OCI-LY7 (cell line): ENCODE data around the gene ATP11C. TPM values are rescaled to one million over a fixed set of nuclear protein-coding genes. Genes with fewer than 3 reads are reported as not detected.

ENCODE experiments used
- BruUV-seq: library from RNA; stranded (reverse); fragments of 400-500 nt; replicated peaks from 2 replicates; lab custom pipeline; 2021; lab: Mats Ljungman, UMichigan
- CTCF ChIA-PET: fragments of 300-600 bp; sonication (Branson Sonifier 250); formaldehyde crosslinking; loops from one replicate; lab custom pipeline; 2022; ENCODE audit warnings: antibody characterized with exemption; ENCODE audit not compliant: unreplicated experiment; lab: Charles Lee
- POLR2A ChIA-PET: fragments of 300-600 bp; sonication (Branson Sonifier 250); formaldehyde crosslinking; loops from one replicate; lab custom pipeline; 2022; ENCODE audit warnings: antibody characterized with exemption; lab: Charles Lee
- DNase-seq: peaks from one replicate; pipeline ENCODE4 v3.0.0-alpha.2; 2015; ENCODE audit warnings: low spot score
- H2AFZ ChIP-seq: fragments of 200-600 bp; sonication (generic), shearing (Covaris generic); 2 replicates; pipeline ENCODE4 v1.6.1; 2014; ENCODE audit warnings: mild to moderate bottlenecking, antibody characterized with exemption, low read length, moderate library complexity
- H3K27ac ChIP-seq: fragments of 200-600 bp; sonication (generic); 2 replicates; pipeline ENCODE4 v1.5.1; 2014; ENCODE audit warnings: mixed run types, low read depth, mild to moderate bottlenecking, moderate library complexity, low read length, inconsistent platforms; ENCODE audit not compliant: poor library complexity, severe bottlenecking
- H3K36me3 ChIP-seq: fragments of 200-600 bp; sonication (generic); 2 replicates; pipeline ENCODE4 v1.6.1; 2014; ENCODE audit warnings: mild to moderate bottlenecking, antibody characterized with exemption, low read length, moderate library complexity, mixed read lengths; ENCODE audit not compliant: insufficient read depth
- H3K4me1 ChIP-seq: fragments of 200-600 bp; sonication (generic); 2 replicates; pipeline ENCODE4 v1.5.1; 2014; ENCODE audit warnings: mild to moderate bottlenecking, low read length; ENCODE audit not compliant: insufficient read depth, poor library complexity, severe bottlenecking
- H3K4me2 ChIP-seq: fragments of 200-600 bp; sonication (generic); 2 replicates; pipeline ENCODE4 v1.6.1; 2014; ENCODE audit warnings: mild to moderate bottlenecking, low read length
- H3K4me3 ChIP-seq: fragments of 200-600 bp; sonication (generic); 2 replicates; pipeline ENCODE4 v1.5.1; 2014; ENCODE audit warnings: mild to moderate bottlenecking, low read depth, low read length; ENCODE audit not compliant: poor library complexity, severe bottlenecking
- H3K79me2 ChIP-seq: fragments of 200-600 bp; sonication (generic); 2 replicates; pipeline ENCODE4 v1.6.1; 2016; ENCODE audit warnings: low read depth, mild to moderate bottlenecking, low read length, moderate library complexity, mixed read lengths; ENCODE audit not compliant: insufficient read depth
- H3K9me2 ChIP-seq: fragments of 200-600 bp; sonication (generic); 2 replicates; pipeline ENCODE4 v1.6.1; 2016; ENCODE audit warnings: mild to moderate bottlenecking, low read length, mixed read lengths; ENCODE audit not compliant: insufficient read depth
- H3K9me3 ChIP-seq: fragments of 200-600 bp; sonication (generic); 2 replicates; pipeline ENCODE4 v1.6.1; 2014; ENCODE audit warnings: mild to moderate bottlenecking, mixed run types, low read length, mixed read lengths
- H4K20me1 ChIP-seq: fragments of 200-600 bp; sonication (generic); 2 replicates; pipeline ENCODE4 v1.6.1; 2014; ENCODE audit warnings: mild to moderate bottlenecking, antibody characterized with exemption, low read length, moderate library complexity, mixed read lengths; ENCODE audit not compliant: insufficient read depth
- EZH2phosphoT487 ChIP-seq: fragments of 200-600 bp; sonication (generic); IDR thresholded peaks from 2 replicates; pipeline ENCODE4 v1.6.1; 2018; ENCODE audit warnings: low read depth, borderline replicate concordance, mild to moderate bottlenecking, mixed run types, antibody characterized with exemption, low read length, moderate library complexity, mixed read lengths
- intact Hi-C: fragments of 100-400 bp; cut with micrococcal nuclease; formaldehyde crosslinking; loops from one replicate; pipeline ENCODE4 v1.10.0; 2022; ENCODE audit not compliant: unreplicated experiment
- total RNA-seq, 2 experiments: library from RNA; depleted of rRNA in 1 of 2; stranded (reverse); fragments of >200 nt in 1 of 2; shearing (Covaris generic) in 1 of 2; gene quantifications; 2 replicates each; pipeline ENCODE4 v1.2.3, GENCODE V29; 2014 to 2022
- TF ChIP-seq, protein P1 (sequence below): fragments of 200-600 bp; sonication (generic); conservative IDR thresholded peaks from 2 replicates; pipeline ENCODE4 v1.5.1; 2014; ENCODE audit warnings: mild to moderate bottlenecking, antibody characterized with exemption, low read length, moderate library complexity, mixed read lengths

ATP11C gene
- total RNA-seq, 2 experiments from 2014 or later, result 20.9 to 25.2 TPM

DNA sequence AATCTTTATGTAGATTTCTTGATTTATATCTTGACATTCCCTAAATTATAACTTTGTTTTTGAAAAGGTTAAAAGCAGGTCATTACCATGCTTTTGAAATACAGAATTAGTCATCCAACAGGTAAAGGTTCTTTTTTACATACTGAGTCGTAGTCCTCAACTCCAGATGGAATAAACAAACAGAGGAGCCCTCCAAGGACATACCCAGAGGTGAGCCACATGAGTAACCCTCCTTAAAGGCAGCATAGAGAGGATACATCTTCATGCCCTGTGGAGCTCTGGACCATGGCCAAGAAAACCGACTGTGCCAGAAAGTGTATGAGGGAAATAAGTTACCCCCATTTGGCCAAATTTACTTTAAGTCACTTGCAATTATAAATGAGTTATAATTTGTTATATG is 129.6 kb downstream of the ATP11C start:
- CTCF ChIA-PET, result no interaction called here
- H3K4me2 ChIP-seq, result no peak overlapping the region
- no peak for TF ChIP-seq EZH2phosphoT487
- TF ChIP-seq, protein P1, sequence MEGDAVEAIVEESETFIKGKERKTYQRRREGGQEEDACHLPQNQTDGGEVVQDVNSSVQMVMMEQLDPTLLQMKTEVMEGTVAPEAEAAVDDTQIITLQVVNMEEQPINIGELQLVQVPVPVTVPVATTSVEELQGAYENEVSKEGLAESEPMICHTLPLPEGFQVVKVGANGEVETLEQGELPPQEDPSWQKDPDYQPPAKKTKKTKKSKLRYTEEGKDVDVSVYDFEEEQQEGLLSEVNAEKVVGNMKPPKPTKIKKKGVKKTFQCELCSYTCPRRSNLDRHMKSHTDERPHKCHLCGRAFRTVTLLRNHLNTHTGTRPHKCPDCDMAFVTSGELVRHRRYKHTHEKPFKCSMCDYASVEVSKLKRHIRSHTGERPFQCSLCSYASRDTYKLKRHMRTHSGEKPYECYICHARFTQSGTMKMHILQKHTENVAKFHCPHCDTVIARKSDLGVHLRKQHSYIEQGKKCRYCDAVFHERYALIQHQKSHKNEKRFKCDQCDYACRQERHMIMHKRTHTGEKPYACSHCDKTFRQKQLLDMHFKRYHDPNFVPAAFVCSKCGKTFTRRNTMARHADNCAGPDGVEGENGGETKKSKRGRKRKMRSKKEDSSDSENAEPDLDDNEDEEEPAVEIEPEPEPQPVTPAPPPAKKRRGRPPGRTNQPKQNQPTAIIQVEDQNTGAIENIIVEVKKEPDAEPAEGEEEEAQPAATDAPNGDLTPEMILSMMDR, result no peak
- H3K9me2 ChIP-seq, result no peaks in the 10 kb centered on the region
- H3K36me3 ChIP-seq, result peaks cover 24% of the 10 kb centered on the region
- POLR2A ChIA-PET, result interaction anchor here (1.1 kb wide), 1 partner anchor 39 kb away, joined by 3 read pairs; no protein-coding TSS in a partner anchor
- BruUV-seq, result no TSS peak
- H4K20me1 ChIP-seq, result no peaks in the 10 kb centered on the region
- no peak overlapping the region for H2AFZ ChIP-seq
- H3K4me3 ChIP-seq, result no peak overlapping the region
- no peaks in the 10 kb centered on the region for H3K79me2 ChIP-seq
- intact Hi-C loops, result no loop called here
- H3K27ac ChIP-seq, result no peak overlapping the region
- DNase-seq, result no peak
- H3K9me3 ChIP-seq, result no peaks in the 10 kb centered on the region
- H3K4me1 ChIP-seq, result no peaks in the 10 kb centered on the region

DNA sequence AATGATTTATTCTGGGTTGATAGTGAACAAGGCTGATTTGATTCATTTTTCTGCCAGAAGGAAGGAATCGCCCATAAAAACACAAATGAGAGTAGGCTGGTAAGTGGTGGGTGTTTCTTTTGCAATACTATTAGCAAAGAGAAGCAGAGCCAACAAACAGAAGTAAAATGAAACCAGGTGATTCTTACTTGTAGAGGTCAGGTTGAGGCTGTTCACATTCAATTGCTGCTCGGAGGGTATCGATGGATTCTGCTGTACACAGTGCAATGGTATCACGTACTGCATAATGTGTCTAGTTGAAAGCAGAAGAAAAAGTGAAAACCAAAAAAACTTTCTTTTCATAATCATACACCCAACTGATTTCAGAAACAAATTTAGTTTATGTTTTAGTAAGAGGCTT is 130.8 kb downstream of the ATP11C start:
- H3K4me1 ChIP-seq, result no peaks in the 10 kb centered on the region
- H3K4me2 ChIP-seq, result no peak overlapping the region
- POLR2A ChIA-PET, result no interaction called here
- no peaks in the 10 kb centered on the region for H3K9me3 ChIP-seq
- no peak overlapping the region for H2AFZ ChIP-seq
- no peak overlapping the region for H3K4me3 ChIP-seq
- CTCF ChIA-PET, result no interaction called here
- TF ChIP-seq, protein P1, result no peak
- no peak for TF ChIP-seq EZH2phosphoT487
- no peaks in the 10 kb centered on the region for H4K20me1 ChIP-seq
- no peaks in the 10 kb centered on the region for H3K9me2 ChIP-seq
- BruUV-seq, result no TSS peak
- H3K36me3 ChIP-seq, result peaks cover 24% of the 10 kb centered on the region
- no peak overlapping the region for H3K27ac ChIP-seq
- intact Hi-C loops, result no loop called here
- DNase-seq, result no peak
- H3K79me2 ChIP-seq, result no peaks in the 10 kb centered on the region

DNA sequence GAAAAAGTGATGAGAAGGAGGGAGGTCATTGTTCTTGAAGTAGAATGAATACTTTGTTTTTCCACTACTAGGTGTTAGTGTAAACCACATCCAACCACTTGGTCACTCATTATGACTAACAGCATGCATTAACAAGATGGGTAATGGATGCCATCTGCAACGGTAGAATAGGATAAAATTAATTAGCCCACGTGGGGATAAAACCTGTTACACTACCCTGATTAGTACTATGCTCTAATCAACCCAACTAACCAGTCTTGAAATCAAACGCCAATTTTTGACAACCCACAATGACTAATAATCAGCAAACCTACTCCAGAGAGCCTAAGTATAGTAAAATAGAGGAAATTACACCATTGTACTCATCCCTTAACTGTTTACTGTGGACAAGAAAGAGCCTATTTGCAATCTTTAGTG is 131.4 kb downstream of the ATP11C start:
- no peak for DNase-seq

More for the DNA sequence above, 131.4 kb downstream of the ATP11C start:
- no TSS peak for BruUV-seq
- CTCF ChIA-PET, result no interaction called here
- intact Hi-C loops, result no loop called here
- Histone ChIP-seq H3K9me3 (no peaks in the 10 kb centered on the region), H4K20me1 (no peaks in the 10 kb centered on the region), H3K4me2 (no peak overlapping the region), H3K27ac (no peak overlapping the region), H3K4me1 (no peaks in the 10 kb centered on the region), H2AFZ (no peak overlapping the region), H3K9me2 (no peaks in the 10 kb centered on the region), H3K79me2 (no peaks in the 10 kb centered on the region), H3K4me3 (no peak overlapping the region), H3K36me3 (peaks cover 24% of the 10 kb centered on the region)
- no peak for TF ChIP-seq EZH2phosphoT487
- TF ChIP-seq, protein P1, result no peak
- POLR2A ChIA-PET, result no interaction called here
